ENCODE results near the gene CYP2E1.
"Not testable (repeated sequence)": the region's sequence is repeated elsewhere in the genome, so short reads cannot be mapped to it uniquely, and the experiment has no call there.

Gene CYP2E1

GRCh38 chr10:133577037-133577436 is 49.9 kb downstream of the CYP2E1 start:
- not testable (repeated sequence) for DNase-seq
